Ovary (tissue), 3 donors: ENCODE data around the gene EPHA1.
"Not testable (repeated sequence)": the region's sequence is repeated elsewhere in the genome, so short reads cannot be mapped to it uniquely, and the experiment has no call there.

Experiments
- EP300 ChIP-seq: sonication (generic); formaldehyde crosslinking; IDR thresholded peaks from one replicate; pipeline ENCODE4 v1.6.1; 2017; ENCODE audit warnings: antibody characterized with exemption
- POLR2A ChIP-seq: fragments of 450-650 bp; IDR thresholded peaks from one replicate; pipeline ENCODE4 v1.6.1; 2017; ENCODE audit warnings: antibody characterized with exemption, mild to moderate bottlenecking, moderate library complexity
- TF ChIP-seq, protein P1 (sequence below), 3 donors: fragments of 450-650 bp in 2 of 3; fragments of 200-600 bp in 1 of 3; IDR thresholded peaks; one replicate each; pipeline versions ENCODE4 v1.5.1 to v1.8.0; 2016 to 2022; ENCODE audit warnings: antibody characterized with exemption in 3 of 3, mild to moderate bottlenecking in 1 of 3
- donor health status: DM: no; HTN: no; CAD: no.

DNA sequence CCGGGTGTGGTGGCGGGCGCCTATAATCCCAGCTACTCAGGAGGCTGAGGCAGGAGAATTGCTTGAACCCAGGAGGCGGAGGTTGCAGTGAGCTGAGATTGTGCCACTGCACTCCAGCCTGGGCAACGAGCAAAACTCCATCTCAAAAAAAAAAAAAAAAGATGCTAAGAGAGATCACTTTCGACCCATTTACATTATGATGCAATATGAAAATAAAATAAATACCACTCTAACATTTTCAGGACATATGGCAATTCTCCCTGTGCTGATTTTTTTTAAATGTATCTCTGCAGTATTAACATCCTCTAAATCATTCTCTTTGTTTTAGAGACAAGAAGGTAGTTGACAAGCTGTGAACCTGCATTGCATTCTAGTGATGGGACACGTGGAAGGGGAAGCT lies 6.6 kb upstream of the EPHA1 start:
- TF ChIP-seq, protein P1, sequence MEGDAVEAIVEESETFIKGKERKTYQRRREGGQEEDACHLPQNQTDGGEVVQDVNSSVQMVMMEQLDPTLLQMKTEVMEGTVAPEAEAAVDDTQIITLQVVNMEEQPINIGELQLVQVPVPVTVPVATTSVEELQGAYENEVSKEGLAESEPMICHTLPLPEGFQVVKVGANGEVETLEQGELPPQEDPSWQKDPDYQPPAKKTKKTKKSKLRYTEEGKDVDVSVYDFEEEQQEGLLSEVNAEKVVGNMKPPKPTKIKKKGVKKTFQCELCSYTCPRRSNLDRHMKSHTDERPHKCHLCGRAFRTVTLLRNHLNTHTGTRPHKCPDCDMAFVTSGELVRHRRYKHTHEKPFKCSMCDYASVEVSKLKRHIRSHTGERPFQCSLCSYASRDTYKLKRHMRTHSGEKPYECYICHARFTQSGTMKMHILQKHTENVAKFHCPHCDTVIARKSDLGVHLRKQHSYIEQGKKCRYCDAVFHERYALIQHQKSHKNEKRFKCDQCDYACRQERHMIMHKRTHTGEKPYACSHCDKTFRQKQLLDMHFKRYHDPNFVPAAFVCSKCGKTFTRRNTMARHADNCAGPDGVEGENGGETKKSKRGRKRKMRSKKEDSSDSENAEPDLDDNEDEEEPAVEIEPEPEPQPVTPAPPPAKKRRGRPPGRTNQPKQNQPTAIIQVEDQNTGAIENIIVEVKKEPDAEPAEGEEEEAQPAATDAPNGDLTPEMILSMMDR (IDR thresholded peaks at IDR 0.05), result not testable (repeated sequence)
- not testable (repeated sequence) for TF ChIP-seq EP300, POLR2A
